Fibroblast of skin of left quadriceps (primary cell): Measurements from ENCODE around the gene MACROD1.

Experiments used
- DNase-seq, 2 experiments: peaks; one replicate each; pipeline ENCODE4 v3.0.0-alpha.2; 2013; ENCODE audit warnings: low read depth in 2 of 2

MACROD1 gene

GRCh38 chr11:64092761-64093136 lies 73.2 kb downstream of the MACROD1 start:
- no peak for DNase-seq

GRCh38 chr11:64092111-64092760 lies 73.7 kb downstream of the MACROD1 start:
- DNase-seq: no peak

GRCh38 chr11:64090806-64091516 lies 75.0 kb downstream of the MACROD1 start:
- DNase-seq: peak; percentile 54 to 55

GRCh38 chr11:64089915-64090805 lies 75.8 kb downstream of the MACROD1 start:
- no peak for DNase-seq

GRCh38 chr11:64089493-64089892 lies 76.4 kb downstream of the MACROD1 start:
- no peak for DNase-seq

GRCh38 chr11:64089027-64089360 lies 76.9 kb downstream of the MACROD1 start:
- DNase-seq: no peak

GRCh38 chr11:64088162-64089026 lies 77.5 kb downstream of the MACROD1 start:
- no peak for DNase-seq

- no peak for DNase-seq
Observed at GRCh38 chr11:64086258-64087123, 79.4 kb downstream of the MACROD1 start.

GRCh38 chr11:64085906-64086257 lies 80.0 kb downstream of the MACROD1 start:
- no peak for DNase-seq

GRCh38 chr11:64084951-64085710 lies 80.8 kb downstream of the MACROD1 start:
- DNase-seq: no peak

- no peak for DNase-seq
Observed at GRCh38 chr11:64084146-64084950, 81.6 kb downstream of the MACROD1 start.

GRCh38 chr11:64083398-64084080 lies 82.4 kb downstream of the MACROD1 start:
- DNase-seq: no peak

- no peak for DNase-seq
Observed at GRCh38 chr11:64081745-64082442, 84.0 kb downstream of the MACROD1 start.

GRCh38 chr11:64080390-64080789 lies 85.5 kb downstream of the MACROD1 start:
- DNase-seq: no peak

GRCh38 chr11:64078905-64079304 lies 87.0 kb downstream of the MACROD1 start:
- no peak for DNase-seq

- DNase-seq: no peak
Observed at GRCh38 chr11:64078284-64078683, 87.6 kb downstream of the MACROD1 start.

- no peak for DNase-seq
Observed at GRCh38 chr11:64077607-64078006, 88.3 kb downstream of the MACROD1 start.

- no peak for DNase-seq
Observed at GRCh38 chr11:64076758-64077157, 89.2 kb downstream of the MACROD1 start.
